ENCODE results near the gene HORMAD2. TPM values are rescaled to one million over a fixed set of nuclear protein-coding genes. Genes with fewer than 3 reads are reported as not detected.

HORMAD2 gene
- polyA plus RNA-seq, 2 of the 4 experiments (the other 2 are of a cell fraction) = not detected

DNA sequence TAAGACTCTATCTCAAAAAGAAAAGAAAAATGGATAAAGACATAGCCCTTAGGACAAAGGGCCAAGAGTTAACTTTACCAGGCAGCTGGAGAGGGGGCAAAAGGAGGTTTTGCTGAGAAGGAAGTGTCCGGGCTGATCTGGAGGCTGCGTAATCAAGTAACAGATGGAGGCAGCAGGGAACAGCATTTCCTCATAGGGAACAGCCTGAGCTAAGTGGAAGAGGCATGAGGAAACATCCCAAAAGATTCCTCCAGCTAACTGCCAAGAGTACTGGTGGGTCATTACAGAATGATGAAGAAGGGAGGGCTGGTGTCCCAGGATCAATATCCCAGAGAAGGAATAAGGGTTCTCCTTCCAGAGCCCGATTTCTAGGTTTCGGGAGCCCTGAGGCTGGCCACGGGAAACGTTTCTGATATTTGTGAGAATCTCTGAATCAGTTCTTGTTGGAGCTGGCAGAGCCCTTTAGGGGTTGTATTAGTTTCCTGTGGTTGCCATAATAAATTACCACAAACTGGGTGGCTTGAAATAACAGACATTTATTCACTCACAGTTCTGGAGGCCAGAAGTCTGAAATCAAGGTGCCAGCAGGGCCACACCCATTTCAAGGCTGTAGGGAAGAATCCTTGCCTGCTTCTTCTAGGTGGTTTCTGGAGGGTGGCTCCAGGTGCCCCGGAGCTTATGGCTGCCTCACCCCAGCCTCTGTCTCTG lies 145.1 kb downstream of the HORMAD2 start:
- 89% methylated on average over 7 of the region's 7 CpGs for WGBS (ENCODE audit: missing lambda C conversion rate)
- POLR2A ChIA-PET = no interaction called here
- peak overlapping the region; percentile 95 to 100 for H3K27ac ChIP-seq
- H3K4me1 ChIP-seq = peaks cover 77% of the 10 kb centered on the region
- FAIRE-seq (no peak), DNase-seq (ENCODE audit: low read depth in 1 of 2, low spot score in 1 of 2) (no peak), ATAC-seq (no peak)
- peaks cover 3% of the 10 kb centered on the region; the same call in 1 of the 3 replicates for H3K9me3 ChIP-seq
- no peak overlapping the region for H3K4me3 ChIP-seq
- CTCF ChIA-PET = interaction anchor here (1.6 to 2.6 kb wide), 3 partner anchors 13 to 117 kb away, joined by 5 to 15 read pairs (median 6); no protein-coding TSS in a partner anchor
- no peak for TF ChIP-seq NPAS2 (CRISPR knock-in tag; IDR thresholded peaks at IDR 0.05; ENCODE audit: borderline replicate concordance)
- TF ChIP-seq KDM1A (IDR thresholded peaks at IDR 0.05; ENCODE audit: low read depth) = peak; percentile 95
- TF ChIP-seq ZNF302 (CRISPR knock-in tag; IDR thresholded peaks at IDR 0.05) = peak; percentile 39; the same call in 1 of the 2 replicates
- 0 out of 2 replicates have a peak, but pooled peaks have one; percentile 49 for TF ChIP-seq CHD4 (IDR thresholded peaks at IDR 0.05; ENCODE audit: borderline replicate concordance)
- no peak for TF ChIP-seq EHMT2 (IDR thresholded peaks at IDR 0.05; ENCODE audit: low read depth)
- no peak for TF ChIP-seq SMC3 (IDR thresholded peaks at IDR 0.05)
- TF ChIP-seq HDAC2 (IDR thresholded peaks at IDR 0.05) = 0 out of 2 replicates have a peak, but pooled peaks have one; percentile 50
- no peak overlapping the region for H3K4me2 ChIP-seq

- 71% methylated on average over 11 of the region's 11 CpGs for WGBS (ENCODE audit: missing lambda C conversion rate)
- Histone ChIP-seq H3K4me2 (peak overlapping the region; percentile 7; the same call in 1 of the 3 replicates), H3K4me1 (peaks cover 74% of the 10 kb centered on the region), H3K9me3 (peaks cover 3% of the 10 kb centered on the region; the same call in 1 of the 3 replicates), H3K4me3 (no peak overlapping the region), H3K27ac (peak overlapping the region; percentile 95 to 100)
- ChIA-PET CTCF (interaction anchor here (0.7 to 1.5 kb wide), 5 partner anchors 14 to 118 kb away, joined by 3 to 4 read pairs (median 3); no protein-coding TSS in a partner anchor), POLR2A (interaction anchor here (0.8 to 1.1 kb wide), 2 partner anchors 9 to 12 kb away, joined by 3 read pairs; no protein-coding TSS in a partner anchor)
- DNase-seq (ENCODE audit: low read depth in 1 of 2, low spot score in 1 of 2) (peak; percentile 58 to 77), ATAC-seq (peak in 1 of 2 experiments; percentile 41; a peak in 3 of 6 replicates), FAIRE-seq (no peak)
- TF ChIP-seq ZSCAN20 (CRISPR knock-in tag; IDR thresholded peaks at IDR 0.05) (no peak), HOXA7 (CRISPR knock-in tag; IDR thresholded peaks at IDR 0.05) (no peak), HEYL (CRISPR knock-in tag; IDR thresholded peaks at IDR 0.05) (no peak), ATOH8 (CRISPR knock-in tag; IDR thresholded peaks at IDR 0.05; ENCODE audit: low read depth) (peak; percentile 48; the same call in 1 of the 2 replicates), NFE2L2 (conservative IDR thresholded peaks at IDR 0.05; ENCODE audit: low read length) (no peak), EHMT2 (IDR thresholded peaks at IDR 0.05; ENCODE audit: low read depth) (no peak), CHD2 (IDR thresholded peaks at IDR 0.05; ENCODE audit: low read length, partially characterized antibody) (no peak), HES2 (IDR thresholded peaks at IDR 0.05) (no peak), FOXS1 (CRISPR knock-in tag; IDR thresholded peaks at IDR 0.05) (peak; percentile 20; the same call in 1 of the 2 replicates), NR3C1 (IDR thresholded peaks at IDR 0.05) (no peak), REST (IDR thresholded peaks at IDR 0.05) (no peak), HOXB5 (CRISPR knock-in tag; IDR thresholded peaks at IDR 0.05) (no peak), RNF2 (IDR thresholded peaks at IDR 0.05; ENCODE audit: borderline replicate concordance, low read depth) (no peak), FOSL2 (IDR thresholded peaks at IDR 0.05) (no peak), FOSL2 (CRISPR knock-in tag; IDR thresholded peaks at IDR 0.05) (peak; percentile 29; the same call in 1 of the 2 replicates), PHF8 (IDR thresholded peaks at IDR 0.05; ENCODE audit: borderline replicate concordance, low read depth) (no peak), RCOR1 (IDR thresholded peaks at IDR 0.05; ENCODE audit: low read depth, low read length) (no peak), CEBPB (IDR thresholded peaks at IDR 0.05) (no peak)
- TF ChIP-seq, protein P1, sequence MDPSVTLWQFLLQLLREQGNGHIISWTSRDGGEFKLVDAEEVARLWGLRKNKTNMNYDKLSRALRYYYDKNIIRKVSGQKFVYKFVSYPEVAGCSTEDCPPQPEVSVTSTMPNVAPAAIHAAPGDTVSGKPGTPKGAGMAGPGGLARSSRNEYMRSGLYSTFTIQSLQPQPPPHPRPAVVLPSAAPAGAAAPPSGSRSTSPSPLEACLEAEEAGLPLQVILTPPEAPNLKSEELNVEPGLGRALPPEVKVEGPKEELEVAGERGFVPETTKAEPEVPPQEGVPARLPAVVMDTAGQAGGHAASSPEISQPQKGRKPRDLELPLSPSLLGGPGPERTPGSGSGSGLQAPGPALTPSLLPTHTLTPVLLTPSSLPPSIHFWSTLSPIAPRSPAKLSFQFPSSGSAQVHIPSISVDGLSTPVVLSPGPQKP (IDR thresholded peaks at IDR 0.05; ENCODE audit: low read depth, low read length) = no peak
- TF ChIP-seq, protein P2, sequence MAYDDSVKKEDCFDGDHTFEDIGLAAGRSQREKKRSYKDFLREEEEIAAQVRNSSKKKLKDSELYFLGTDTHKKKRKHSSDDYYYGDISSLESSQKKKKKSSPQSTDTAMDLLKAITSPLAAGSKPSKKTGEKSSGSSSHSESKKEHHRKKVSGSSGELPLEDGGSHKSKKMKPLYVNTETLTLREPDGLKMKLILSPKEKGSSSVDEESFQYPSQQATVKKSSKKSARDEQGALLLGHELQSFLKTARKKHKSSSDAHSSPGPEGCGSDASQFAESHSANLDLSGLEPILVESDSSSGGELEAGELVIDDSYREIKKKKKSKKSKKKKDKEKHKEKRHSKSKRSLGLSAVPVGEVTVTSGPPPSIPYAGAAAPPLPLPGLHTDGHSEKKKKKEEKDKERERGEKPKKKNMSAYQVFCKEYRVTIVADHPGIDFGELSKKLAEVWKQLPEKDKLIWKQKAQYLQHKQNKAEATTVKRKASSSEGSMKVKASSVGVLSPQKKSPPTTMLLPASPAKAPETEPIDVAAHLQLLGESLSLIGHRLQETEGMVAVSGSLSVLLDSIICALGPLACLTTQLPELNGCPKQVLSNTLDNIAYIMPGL (CRISPR knock-in tag; IDR thresholded peaks at IDR 0.05; ENCODE audit: borderline replicate concordance) = no peak
- TF ChIP-seq, protein P3, sequence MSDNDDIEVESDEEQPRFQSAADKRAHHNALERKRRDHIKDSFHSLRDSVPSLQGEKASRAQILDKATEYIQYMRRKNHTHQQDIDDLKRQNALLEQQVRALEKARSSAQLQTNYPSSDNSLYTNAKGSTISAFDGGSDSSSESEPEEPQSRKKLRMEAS (IDR thresholded peaks at IDR 0.05) = no peak
Measured at GRCh38 chr22:30226192-30226832, 146.0 kb downstream of the HORMAD2 start.

Measured in A549 (cell line).